Endothelial cell of hepatic sinusoid (primary cell): ENCODE results near the gene GALNTL6.

ENCODE experiments used
- in situ Hi-C: cut with HindIII; loops from 2 replicates; pipeline ENCODE4 v1.10.0; 2017; ENCODE audit warnings: low sequenced_read_pairs

The GALNTL6 gene

GRCh38 chr4:172099376-172099775 lies 286.2 kb downstream of the GALNTL6 start:
- in situ Hi-C loops = no loop called here

GRCh38 chr4:172103456-172103855 lies 290.3 kb downstream of the GALNTL6 start:
- in situ Hi-C loops = no loop called here

GRCh38 chr4:172104539-172104938 lies 291.3 kb downstream of the GALNTL6 start:
- in situ Hi-C loops = no loop called here

- in situ Hi-C loops = no loop called here
Observed at GRCh38 chr4:172105918-172106317, 292.7 kb downstream of the GALNTL6 start.

- in situ Hi-C loops = no loop called here
Observed at GRCh38 chr4:172109466-172109865, 296.3 kb downstream of the GALNTL6 start.

GRCh38 chr4:172124656-172125308 lies 311.6 kb downstream of the GALNTL6 start:
- in situ Hi-C loops = no loop called here

- in situ Hi-C loops = no loop called here
Observed at GRCh38 chr4:172125443-172125842, 312.2 kb downstream of the GALNTL6 start.

GRCh38 chr4:172127168-172127567 lies 314.0 kb downstream of the GALNTL6 start:
- in situ Hi-C loops = no loop called here

- in situ Hi-C loops = no loop called here
Observed at GRCh38 chr4:172129593-172129992, 316.4 kb downstream of the GALNTL6 start.

GRCh38 chr4:172134521-172134920 lies 321.3 kb downstream of the GALNTL6 start:
- in situ Hi-C loops = no loop called here

- in situ Hi-C loops = no loop called here
Observed at GRCh38 chr4:172141025-172141424, 327.8 kb downstream of the GALNTL6 start.

- in situ Hi-C loops = no loop called here
Observed at GRCh38 chr4:172142281-172142741, 329.1 kb downstream of the GALNTL6 start.

GRCh38 chr4:172143605-172144314 lies 330.6 kb downstream of the GALNTL6 start:
- in situ Hi-C loops = no loop called here

- in situ Hi-C loops = no loop called here
Observed at GRCh38 chr4:172147687-172148086, 334.5 kb downstream of the GALNTL6 start.

GRCh38 chr4:172149329-172149728 lies 336.1 kb downstream of the GALNTL6 start:
- in situ Hi-C loops = no loop called here

- in situ Hi-C loops = no loop called here
Observed at GRCh38 chr4:172152284-172152683, 339.1 kb downstream of the GALNTL6 start.

- in situ Hi-C loops = no loop called here
Observed at GRCh38 chr4:172153719-172154118, 340.5 kb downstream of the GALNTL6 start.

- in situ Hi-C loops = no loop called here
Observed at GRCh38 chr4:172155838-172156345, 342.7 kb downstream of the GALNTL6 start.

- in situ Hi-C loops = no loop called here
Observed at GRCh38 chr4:172157946-172158345, 344.7 kb downstream of the GALNTL6 start.

GRCh38 chr4:172163215-172163614 lies 350.0 kb downstream of the GALNTL6 start:
- in situ Hi-C loops = no loop called here

- in situ Hi-C loops = no loop called here
Observed at GRCh38 chr4:172168888-172169287, 355.7 kb downstream of the GALNTL6 start.

GRCh38 chr4:172169871-172170270 lies 356.7 kb downstream of the GALNTL6 start:
- in situ Hi-C loops = no loop called here
